ENCODE measurements around the gene FMN1. TPM values are rescaled to one million over a fixed set of nuclear protein-coding genes. Genes with fewer than 3 reads are reported as not detected.

The FMN1 gene
- total and polyA plus RNA-seq, 2 of the 8 experiments (the other 6 are each of a cell fraction or from before 2014, with no cell fraction given) = 0.27 to 3.7 TPM

DNA sequence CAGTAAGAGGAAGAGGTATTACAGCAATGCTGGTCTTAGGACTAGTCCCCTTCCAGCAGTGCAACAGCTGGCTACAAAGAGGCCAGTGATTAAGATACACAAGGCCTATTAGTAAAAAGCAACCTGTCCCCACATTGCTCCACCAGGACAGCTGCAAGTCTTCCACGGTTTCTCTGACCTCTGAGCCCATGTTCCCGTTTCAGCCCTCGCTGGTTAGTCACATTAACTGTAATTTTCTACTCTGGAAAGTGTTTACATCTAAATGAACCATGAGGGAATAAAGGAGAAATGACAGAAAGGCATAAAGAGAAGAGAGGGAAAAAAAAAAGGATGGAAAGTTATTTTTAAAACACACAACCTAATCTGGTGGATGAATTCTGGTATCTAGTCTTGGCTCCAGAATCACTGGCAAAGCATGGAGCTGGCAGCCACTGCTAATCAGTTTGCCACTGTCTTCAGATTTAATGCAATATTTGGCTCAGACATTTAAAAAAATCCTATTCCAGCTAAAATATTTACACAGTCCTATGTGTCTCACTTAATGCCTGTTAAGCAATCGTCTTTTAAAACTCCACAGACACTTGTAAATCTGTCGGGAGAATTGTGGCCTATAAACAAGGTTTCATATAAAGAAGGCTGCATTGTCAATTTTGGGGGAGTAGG is 321.8 kb downstream of the FMN1 start (continued):
- TF ChIP-seq, protein P1, sequence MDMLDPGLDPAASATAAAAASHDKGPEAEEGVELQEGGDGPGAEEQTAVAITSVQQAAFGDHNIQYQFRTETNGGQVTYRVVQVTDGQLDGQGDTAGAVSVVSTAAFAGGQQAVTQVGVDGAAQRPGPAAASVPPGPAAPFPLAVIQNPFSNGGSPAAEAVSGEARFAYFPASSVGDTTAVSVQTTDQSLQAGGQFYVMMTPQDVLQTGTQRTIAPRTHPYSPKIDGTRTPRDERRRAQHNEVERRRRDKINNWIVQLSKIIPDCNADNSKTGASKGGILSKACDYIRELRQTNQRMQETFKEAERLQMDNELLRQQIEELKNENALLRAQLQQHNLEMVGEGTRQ (IDR thresholded peaks at IDR 0.05; ENCODE audit: low read length) = no peak
- no peak for TF ChIP-seq HDAC2 (IDR thresholded peaks at IDR 0.05; ENCODE audit: borderline replicate concordance in 1 of 2, low read depth in 2 of 2, low read length in 2 of 2)
